Right lobe of liver (tissue), 4 donors: ENCODE measurements around the gene NOS1AP.

Experiments
- POLR2A ChIP-seq: fragments of 450-650 bp; IDR thresholded peaks from one replicate; pipeline ENCODE4 v1.6.1; 2017; ENCODE audit warnings: antibody characterized with exemption, mild to moderate bottlenecking
- TF ChIP-seq, protein P1 (sequence below), 4 donors: fragments of 200-600 bp in 3 of 4; fragments of 450-650 bp in 1 of 4; IDR thresholded peaks; one replicate each; pipeline versions ENCODE4 v1.5.1 to v1.8.0; 2016 to 2022; ENCODE audit warnings: antibody characterized with exemption in 4 of 4, mild to moderate bottlenecking in 2 of 4
- donor health status: DM: no; HTN: no; CAD: no.
- donor health status: DM: no; HTN: no; CAD: no.
- donor health status: DM: no; HTN: yes; CAD: no.

DNA sequence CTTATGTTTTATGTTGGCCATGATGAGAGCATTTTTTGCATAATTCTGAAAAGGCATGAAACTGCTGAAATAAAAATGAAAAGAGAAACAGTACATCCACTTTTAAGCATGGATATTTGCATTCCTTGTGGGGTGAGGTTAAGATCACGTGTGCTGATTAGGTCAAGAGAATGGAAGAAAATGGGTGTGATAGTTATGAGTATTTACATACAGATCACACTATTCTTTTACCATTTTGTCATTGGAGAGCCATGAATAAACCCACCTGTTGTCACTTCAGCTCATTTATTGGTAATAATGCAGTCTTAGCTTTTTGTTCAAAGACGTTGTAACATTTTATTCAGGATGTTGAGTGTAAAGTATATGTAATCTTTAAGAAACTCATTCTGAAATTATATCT, 153.2 kb downstream of the NOS1AP start:
- TF ChIP-seq, protein P1, sequence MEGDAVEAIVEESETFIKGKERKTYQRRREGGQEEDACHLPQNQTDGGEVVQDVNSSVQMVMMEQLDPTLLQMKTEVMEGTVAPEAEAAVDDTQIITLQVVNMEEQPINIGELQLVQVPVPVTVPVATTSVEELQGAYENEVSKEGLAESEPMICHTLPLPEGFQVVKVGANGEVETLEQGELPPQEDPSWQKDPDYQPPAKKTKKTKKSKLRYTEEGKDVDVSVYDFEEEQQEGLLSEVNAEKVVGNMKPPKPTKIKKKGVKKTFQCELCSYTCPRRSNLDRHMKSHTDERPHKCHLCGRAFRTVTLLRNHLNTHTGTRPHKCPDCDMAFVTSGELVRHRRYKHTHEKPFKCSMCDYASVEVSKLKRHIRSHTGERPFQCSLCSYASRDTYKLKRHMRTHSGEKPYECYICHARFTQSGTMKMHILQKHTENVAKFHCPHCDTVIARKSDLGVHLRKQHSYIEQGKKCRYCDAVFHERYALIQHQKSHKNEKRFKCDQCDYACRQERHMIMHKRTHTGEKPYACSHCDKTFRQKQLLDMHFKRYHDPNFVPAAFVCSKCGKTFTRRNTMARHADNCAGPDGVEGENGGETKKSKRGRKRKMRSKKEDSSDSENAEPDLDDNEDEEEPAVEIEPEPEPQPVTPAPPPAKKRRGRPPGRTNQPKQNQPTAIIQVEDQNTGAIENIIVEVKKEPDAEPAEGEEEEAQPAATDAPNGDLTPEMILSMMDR (IDR thresholded peaks at IDR 0.05): no peak
- TF ChIP-seq POLR2A: no peak
